Panc1 (cell line): ENCODE data around the gene NOLC1.

Source experiments
- POLR2AphosphoS5 ChIP-seq: IDR thresholded peaks from 2 replicates; pipeline ENCODE4 v1.6.1; 2012; ENCODE audit warnings: mild to moderate bottlenecking, low read depth, low read length, moderate library complexity
- TF ChIP-seq, protein P1 (sequence below): fragments of 450-650 bp; IDR thresholded peaks from 2 replicates; pipeline ENCODE4 v1.5.1; 2017; ENCODE audit warnings: mild to moderate bottlenecking
- TF ChIP-seq, protein P2 (sequence below), 2 experiments: IDR thresholded peaks; 2 replicates each; pipeline ENCODE4 v1.6.1; 2011 to 2012; ENCODE audit warnings: low read depth in 2 of 2, control low read depth in 1 of 2, low read length in 1 of 2, mild to moderate bottlenecking in 1 of 2, moderate library complexity in 1 of 2; ENCODE audit not compliant: insufficient read depth in 1 of 2

DNA sequence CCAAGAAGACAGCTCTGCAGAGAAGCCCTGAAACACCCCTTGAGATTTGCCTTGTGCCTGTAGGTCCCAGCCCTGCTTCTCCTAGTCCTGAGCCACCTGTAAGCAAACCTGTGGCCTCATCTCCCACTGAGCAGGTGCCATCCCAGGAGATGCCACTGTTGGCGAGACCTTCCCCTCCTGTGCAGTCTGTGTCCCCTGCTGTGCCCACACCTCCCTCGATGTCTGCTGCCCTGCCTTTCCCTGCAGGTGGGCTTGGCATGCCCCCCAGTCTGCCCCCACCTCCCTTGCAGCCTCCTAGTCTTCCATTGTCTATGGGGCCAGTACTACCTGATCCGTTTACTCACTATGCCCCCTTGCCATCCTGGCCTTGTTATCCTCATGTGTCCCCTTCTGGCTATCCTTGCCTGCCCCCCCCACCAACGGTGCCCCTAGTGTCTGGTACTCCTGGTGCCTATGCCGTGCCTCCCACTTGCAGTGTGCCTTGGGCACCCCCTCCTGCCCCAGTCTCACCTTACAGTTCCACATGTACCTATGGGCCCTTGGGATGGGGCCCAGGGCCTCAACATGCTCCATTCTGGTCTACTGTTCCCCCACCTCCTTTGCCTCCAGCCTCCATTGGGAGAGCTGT is 11.2 kb upstream of the NOLC1 start:
- TF ChIP-seq, protein P1, sequence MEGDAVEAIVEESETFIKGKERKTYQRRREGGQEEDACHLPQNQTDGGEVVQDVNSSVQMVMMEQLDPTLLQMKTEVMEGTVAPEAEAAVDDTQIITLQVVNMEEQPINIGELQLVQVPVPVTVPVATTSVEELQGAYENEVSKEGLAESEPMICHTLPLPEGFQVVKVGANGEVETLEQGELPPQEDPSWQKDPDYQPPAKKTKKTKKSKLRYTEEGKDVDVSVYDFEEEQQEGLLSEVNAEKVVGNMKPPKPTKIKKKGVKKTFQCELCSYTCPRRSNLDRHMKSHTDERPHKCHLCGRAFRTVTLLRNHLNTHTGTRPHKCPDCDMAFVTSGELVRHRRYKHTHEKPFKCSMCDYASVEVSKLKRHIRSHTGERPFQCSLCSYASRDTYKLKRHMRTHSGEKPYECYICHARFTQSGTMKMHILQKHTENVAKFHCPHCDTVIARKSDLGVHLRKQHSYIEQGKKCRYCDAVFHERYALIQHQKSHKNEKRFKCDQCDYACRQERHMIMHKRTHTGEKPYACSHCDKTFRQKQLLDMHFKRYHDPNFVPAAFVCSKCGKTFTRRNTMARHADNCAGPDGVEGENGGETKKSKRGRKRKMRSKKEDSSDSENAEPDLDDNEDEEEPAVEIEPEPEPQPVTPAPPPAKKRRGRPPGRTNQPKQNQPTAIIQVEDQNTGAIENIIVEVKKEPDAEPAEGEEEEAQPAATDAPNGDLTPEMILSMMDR = no peak
- no peak for TF ChIP-seq POLR2AphosphoS5
- TF ChIP-seq, protein P2, sequence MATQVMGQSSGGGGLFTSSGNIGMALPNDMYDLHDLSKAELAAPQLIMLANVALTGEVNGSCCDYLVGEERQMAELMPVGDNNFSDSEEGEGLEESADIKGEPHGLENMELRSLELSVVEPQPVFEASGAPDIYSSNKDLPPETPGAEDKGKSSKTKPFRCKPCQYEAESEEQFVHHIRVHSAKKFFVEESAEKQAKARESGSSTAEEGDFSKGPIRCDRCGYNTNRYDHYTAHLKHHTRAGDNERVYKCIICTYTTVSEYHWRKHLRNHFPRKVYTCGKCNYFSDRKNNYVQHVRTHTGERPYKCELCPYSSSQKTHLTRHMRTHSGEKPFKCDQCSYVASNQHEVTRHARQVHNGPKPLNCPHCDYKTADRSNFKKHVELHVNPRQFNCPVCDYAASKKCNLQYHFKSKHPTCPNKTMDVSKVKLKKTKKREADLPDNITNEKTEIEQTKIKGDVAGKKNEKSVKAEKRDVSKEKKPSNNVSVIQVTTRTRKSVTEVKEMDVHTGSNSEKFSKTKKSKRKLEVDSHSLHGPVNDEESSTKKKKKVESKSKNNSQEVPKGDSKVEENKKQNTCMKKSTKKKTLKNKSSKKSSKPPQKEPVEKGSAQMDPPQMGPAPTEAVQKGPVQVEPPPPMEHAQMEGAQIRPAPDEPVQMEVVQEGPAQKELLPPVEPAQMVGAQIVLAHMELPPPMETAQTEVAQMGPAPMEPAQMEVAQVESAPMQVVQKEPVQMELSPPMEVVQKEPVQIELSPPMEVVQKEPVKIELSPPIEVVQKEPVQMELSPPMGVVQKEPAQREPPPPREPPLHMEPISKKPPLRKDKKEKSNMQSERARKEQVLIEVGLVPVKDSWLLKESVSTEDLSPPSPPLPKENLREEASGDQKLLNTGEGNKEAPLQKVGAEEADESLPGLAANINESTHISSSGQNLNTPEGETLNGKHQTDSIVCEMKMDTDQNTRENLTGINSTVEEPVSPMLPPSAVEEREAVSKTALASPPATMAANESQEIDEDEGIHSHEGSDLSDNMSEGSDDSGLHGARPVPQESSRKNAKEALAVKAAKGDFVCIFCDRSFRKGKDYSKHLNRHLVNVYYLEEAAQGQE (IDR thresholded peaks at IDR 0.05; ENCODE audit: insufficient read depth in 1 of 2, low read depth in 2 of 2, low read length in 1 of 2) = no peak
